ENCODE data around the gene SLC9A8. TPM values are rescaled to one million over a fixed set of nuclear protein-coding genes. Genes with fewer than 3 reads are reported as not detected.

The SLC9A8 gene
- total RNA-seq, 1 donor from 2014 or later = 3.1 TPM

- DNase-seq (ENCODE audit: low spot score) = peak; percentile 97
These were observed 102.9 kb downstream of the SLC9A8 start, which contains the start of gene SPATA2 for GRCh38 chr20:49915380-49916145. Gene SPATA2, minus strand, starts transcription at chr20:49915529. Its CDS starts 7,039 bp downstream, at chr20:49908490.

DNA sequence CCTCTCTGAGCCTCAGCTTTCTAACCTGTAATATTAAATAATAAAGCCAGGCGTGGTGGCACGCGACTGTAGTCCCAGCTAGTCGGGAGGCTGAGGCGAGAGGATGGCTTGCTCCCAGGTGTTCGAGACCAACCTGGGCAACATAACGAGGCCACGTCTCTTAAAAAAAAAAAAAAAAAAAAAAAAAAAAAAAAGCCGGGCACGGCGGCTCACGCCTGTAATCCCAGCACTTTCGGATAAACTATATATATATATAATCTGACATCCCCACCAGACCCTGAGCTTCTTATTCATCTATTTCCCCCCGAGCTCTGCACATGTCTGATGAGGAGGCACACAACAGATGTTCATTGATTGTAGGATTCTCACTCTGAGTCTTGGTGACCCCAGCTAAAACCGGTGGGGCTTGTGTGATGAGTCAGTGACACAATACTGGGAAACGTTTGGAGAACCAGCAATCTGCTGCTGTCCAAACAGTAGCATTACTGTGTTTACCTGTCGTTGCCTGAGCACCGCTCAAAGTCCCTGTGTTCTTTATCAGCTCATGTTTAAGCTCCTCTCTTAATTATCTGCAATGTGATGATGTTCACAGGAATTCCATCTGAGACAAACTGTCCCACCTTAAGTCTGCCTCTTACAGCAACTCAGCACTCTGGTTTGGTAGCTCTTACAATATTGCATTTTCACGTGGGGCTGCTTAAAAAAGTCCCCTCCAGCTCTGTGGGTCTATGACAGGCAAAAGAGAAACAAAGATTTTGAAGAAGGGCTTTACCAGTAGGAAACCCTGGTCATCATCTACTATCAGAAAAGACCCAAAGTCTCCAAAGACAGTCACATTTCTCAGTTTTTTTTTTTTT lies 103.7 kb downstream of the SLC9A8 start:
- DNase-seq (ENCODE audit: low spot score) = no peak

GRCh38 chr20:49918446-49918845 lies 105.8 kb downstream of the SLC9A8 start:
- no peak for DNase-seq (ENCODE audit: low spot score)

DNA sequence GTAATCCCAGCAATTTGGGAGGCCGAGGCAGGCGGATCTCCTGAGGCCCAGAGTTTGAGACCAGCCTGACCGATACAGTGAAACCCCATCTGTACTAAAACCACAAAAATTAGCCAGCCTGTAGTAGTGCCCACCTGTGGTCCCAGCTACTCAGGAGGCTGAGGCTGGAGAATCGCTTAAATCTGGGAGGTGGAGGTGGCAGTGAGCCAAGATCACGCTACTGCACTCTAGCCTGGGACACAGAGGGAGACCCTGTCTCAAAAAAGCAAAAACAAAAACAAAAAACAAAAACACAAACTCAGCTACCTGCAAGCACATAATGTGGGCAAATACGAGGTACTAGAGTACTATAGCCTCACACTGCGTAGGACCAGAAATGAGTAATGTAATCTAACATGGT lies 106.4 kb downstream of the SLC9A8 start:
- DNase-seq (ENCODE audit: low spot score) = no peak

DNA sequence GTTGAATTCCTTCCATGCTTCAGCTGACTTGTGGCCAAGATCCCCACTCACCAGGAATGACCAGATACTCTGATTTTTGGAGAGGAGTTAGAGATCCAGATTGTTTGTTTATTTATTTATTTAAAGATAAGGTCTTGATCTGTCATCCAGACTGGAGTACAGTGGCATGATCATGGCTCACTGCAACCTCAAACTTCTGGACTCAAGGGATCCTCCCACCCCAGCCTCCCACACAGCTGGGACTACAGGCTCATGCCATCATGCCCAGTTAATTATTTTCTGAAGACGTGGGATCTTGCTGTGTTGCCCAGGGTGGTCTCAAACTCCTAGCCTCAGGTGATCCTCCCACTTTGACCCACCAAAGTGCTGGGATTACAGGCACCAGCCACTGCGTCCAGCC lies 106.8 kb downstream of the SLC9A8 start:
- no peak for DNase-seq (ENCODE audit: low spot score)

GRCh38 chr20:49924247-49924646 lies 111.6 kb downstream of the SLC9A8 start:
- no peak for DNase-seq (ENCODE audit: low spot score)

DNA sequence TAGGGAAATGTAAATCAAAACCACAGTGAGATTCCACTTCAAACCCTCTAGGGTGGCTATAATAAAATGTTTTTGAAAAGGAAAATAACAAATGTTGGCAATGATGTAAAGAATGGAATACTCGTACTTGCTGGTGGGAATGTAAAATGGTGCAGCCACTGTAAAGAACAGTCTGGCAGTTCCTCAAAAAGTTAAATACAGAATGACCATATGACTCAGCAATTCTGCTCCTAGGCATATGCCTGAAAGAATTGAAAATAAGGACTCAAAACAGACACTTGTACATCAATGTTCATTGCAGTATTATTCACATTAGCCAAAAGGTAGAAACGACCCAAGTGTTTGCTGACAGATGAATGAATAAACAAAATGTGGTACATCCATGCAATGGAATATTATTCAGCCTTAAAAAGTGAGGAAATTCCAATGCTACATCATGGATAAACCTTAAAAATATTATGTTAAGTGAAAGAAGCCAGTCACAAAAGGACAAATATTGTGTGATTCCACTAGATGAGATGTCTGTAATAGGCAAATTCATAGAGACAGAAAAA lies 113.3 kb downstream of the SLC9A8 start:
- DNase-seq (ENCODE audit: low spot score) = no peak

DNA sequence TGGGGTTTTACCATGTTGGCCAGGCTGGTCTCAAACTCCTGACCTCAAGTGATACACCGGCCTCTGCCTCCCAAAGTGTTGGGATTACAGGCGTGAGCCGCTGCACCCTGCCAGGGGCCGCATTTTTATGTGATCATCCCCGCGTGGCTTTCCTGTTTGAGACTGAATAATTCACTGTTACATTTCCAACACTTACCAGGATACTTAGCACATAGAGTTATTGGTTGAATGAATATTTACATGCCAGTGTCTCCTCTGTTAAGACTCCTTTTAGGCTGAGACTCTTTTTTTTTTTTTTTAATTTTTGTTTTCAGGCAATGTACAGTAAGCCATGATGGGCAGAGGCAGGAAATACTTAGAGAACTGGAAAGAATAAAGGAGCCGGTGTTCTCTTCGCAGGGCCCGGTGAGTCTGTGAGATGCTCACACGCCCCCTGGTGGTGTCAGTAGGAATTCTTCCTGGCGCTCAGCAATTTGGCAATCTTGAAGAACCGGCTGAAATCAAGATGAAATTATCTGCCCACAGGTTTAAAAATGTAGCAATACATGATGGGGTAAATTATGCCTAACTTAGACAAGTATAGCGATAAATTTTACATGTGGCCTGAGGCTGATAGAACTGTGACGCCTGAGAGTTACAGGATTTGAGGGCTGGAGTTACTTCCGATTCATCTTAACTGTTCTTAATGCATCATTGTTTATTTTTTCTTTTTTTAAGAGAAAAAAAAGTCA lies 115.9 kb downstream of the SLC9A8 start:
- peak; percentile 90 for DNase-seq (ENCODE audit: low spot score)

- DNase-seq (ENCODE audit: low spot score) = no peak
These were observed 116.5 kb downstream of the SLC9A8 start for GRCh38 chr20:49929142-49929494.

DNA sequence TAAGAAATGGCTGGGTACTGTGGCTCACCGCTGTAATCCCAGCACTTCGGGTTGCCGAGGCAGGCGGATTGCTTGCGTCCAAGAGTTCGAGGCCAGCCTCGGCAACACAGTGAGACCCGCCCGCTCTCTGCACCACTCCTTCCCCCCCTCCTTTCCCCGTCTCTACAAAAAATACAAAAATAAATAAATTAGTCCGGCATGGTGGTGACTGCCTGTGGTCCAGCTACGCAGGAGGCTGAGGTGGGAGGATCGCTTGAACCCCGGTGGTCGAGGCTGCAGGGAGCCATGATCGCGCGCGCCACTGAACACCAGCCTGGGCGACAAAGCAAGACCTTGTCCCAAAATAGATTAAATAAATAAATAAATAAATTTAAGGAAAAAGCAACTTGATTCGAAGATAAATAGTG lies 123.1 kb downstream of the SLC9A8 start:
- no peak for DNase-seq (ENCODE audit: low spot score)

DNA sequence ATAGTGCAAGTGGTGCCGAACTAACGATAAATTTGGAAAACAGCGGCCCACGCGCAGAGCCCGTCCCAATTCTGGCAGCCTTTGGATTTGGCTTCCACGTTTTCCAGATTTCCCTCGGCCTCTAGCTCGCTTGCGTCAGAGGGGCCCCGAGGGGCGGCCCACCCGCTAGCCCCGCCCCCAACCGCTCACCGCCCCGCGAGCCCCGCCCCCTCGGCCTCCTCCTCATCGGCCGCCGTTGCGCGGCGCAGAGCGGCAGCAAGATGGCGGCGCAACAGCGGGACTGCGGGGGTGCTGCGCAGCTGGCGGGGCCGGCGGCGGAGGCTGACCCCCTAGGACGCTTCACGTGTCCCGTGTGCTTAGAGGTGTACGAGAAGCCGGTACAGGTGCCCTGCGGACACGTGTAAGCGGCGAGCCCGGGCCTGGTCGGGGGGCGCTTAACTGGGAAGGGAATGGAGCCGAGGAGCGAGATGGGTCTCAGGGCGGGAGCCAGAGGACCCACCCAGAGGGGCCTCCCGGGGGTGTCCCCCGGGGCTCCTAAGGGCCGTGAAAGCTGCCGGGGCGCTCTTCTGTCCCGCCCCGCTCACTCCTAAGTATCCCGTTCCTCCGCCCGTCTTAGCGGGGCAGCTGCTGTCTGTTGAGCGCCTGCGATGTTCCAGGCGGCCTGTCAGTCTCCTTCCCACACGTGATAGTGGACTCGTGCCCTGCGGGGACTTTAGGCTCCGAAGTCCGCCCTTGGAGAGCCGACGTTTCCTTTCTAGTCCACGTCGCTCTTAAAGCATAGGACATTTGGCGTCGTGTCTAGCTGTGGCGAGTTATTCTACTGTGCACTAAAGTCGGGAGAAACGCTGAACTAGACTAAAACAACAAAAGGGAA lies 123.8 kb downstream of the SLC9A8 start, which contains the start of gene RNF114:
Gene RNF114 (plus strand): TSS at position 245 of the 874 bp plus-strand sequence. CDS start 16 bp downstream, at position 261.
- peak; percentile 91 for DNase-seq (ENCODE audit: low spot score)

DNA sequence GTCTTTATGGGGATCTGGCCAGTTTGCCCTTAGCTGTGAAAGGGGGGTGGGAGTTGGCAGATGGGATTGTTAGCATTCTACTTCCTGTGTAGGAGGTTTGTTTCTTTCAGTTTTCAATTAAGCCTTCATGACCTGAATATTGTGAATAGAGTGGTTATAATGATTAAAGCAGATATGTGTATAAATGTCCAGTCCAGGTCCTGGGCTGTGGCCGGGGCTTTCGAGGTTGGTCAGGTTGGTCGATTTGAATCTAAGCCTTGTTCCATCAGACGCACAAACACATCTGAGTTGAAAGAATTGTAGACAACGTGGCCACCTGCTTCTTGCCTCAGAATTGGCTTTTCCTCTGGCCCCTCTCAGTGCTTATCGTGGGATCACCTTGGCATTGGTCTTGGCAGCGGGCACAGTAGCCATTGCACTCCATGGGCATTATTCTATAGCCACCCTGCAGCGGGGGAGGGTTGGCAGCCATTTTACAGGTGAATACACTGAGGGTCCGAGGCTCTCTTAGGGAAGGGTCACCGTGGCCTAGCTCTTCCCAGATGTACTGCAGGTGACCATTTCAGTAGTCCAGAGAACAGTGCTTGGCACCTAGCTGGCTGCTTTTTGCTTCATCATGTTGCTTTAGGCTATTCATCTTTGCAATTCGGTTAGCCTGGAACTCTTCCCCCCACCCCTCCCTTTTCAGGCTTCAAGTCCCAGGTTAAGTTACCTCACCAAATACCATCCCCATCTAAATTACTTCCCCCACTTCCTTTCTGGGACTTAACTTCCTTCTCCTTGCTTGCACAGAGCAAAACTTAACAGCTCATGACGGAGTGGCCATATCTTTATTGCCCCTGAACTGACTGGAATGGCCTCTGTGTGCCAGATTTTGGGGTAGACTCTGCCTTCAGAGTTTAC lies 124.7 kb downstream of the SLC9A8 start:
- no peak for DNase-seq (ENCODE audit: low spot score)

GRCh38 chr20:49938173-49939163 lies 125.8 kb downstream of the SLC9A8 start:
- peak; percentile 52 for DNase-seq (ENCODE audit: low spot score)

GRCh38 chr20:49941456-49941855 lies 128.8 kb downstream of the SLC9A8 start:
- no peak for DNase-seq (ENCODE audit: low spot score)
